Activated naive CD8-positive, alpha-beta T cell (primary cell): ENCODE data around the gene ACE.

Experiments used
- H3K27ac Mint-ChIP-seq: one replicate; pipeline ENCODE4 v1.8.0; 2021; ENCODE audit warnings: mixed read lengths
- H3K27me3 Mint-ChIP-seq: one replicate; pipeline ENCODE4 v1.8.0; 2021; ENCODE audit warnings: mixed read lengths
- H3K36me3 Mint-ChIP-seq: one replicate; pipeline ENCODE4 v1.8.0; 2021; ENCODE audit warnings: mixed read lengths
- H3K4me1 Mint-ChIP-seq: one replicate; pipeline ENCODE4 v1.8.0; 2021; ENCODE audit warnings: low read depth, mixed read lengths
- H3K4me3 Mint-ChIP-seq: one replicate; pipeline ENCODE4 v1.8.0; 2021; ENCODE audit warnings: mild to moderate bottlenecking, mixed read lengths
- H3K9me3 Mint-ChIP-seq: one replicate; pipeline ENCODE4 v1.8.0; 2021; ENCODE audit warnings: low read depth, mixed read lengths

Gene ACE

GRCh38 chr17:63489291-63489690 lies 12.4 kb downstream of the ACE start:
- Mint-ChIP-seq H3K9me3 (no peaks in the 10 kb centered on the region), H3K27ac (no peak overlapping the region), H3K36me3 (no peaks in the 10 kb centered on the region), H3K27me3 (no peaks in the 10 kb centered on the region), H3K4me3 (no peak overlapping the region), H3K4me1 (no peaks in the 10 kb centered on the region)

GRCh38 chr17:63490329-63490728 lies 13.5 kb downstream of the ACE start:
- Mint-ChIP-seq H3K27ac (no peak overlapping the region), H3K4me1 (no peaks in the 10 kb centered on the region), H3K36me3 (no peaks in the 10 kb centered on the region), H3K9me3 (no peaks in the 10 kb centered on the region), H3K27me3 (no peaks in the 10 kb centered on the region), H3K4me3 (no peak overlapping the region)

- Mint-ChIP-seq H3K4me1 (no peaks in the 10 kb centered on the region), H3K27me3 (no peaks in the 10 kb centered on the region), H3K4me3 (no peak overlapping the region), H3K27ac (no peak overlapping the region), H3K9me3 (no peaks in the 10 kb centered on the region), H3K36me3 (no peaks in the 10 kb centered on the region)
Measured at GRCh38 chr17:63490858-63491400, 14.1 kb downstream of the ACE start.

GRCh38 chr17:63491413-63491812 lies 14.6 kb downstream of the ACE start:
- Mint-ChIP-seq H3K4me3 (no peak overlapping the region), H3K9me3 (no peaks in the 10 kb centered on the region), H3K4me1 (no peaks in the 10 kb centered on the region), H3K36me3 (no peaks in the 10 kb centered on the region), H3K27ac (no peak overlapping the region), H3K27me3 (no peaks in the 10 kb centered on the region)

GRCh38 chr17:63491977-63492618 lies 15.2 kb downstream of the ACE start:
- H3K4me1 Mint-ChIP-seq: no peaks in the 10 kb centered on the region
- no peaks in the 10 kb centered on the region for H3K9me3 Mint-ChIP-seq
- no peaks in the 10 kb centered on the region for H3K27me3 Mint-ChIP-seq
- no peak overlapping the region for H3K4me3 Mint-ChIP-seq
- H3K36me3 Mint-ChIP-seq: no peaks in the 10 kb centered on the region
- no peak overlapping the region for H3K27ac Mint-ChIP-seq

- Mint-ChIP-seq H3K9me3 (no peaks in the 10 kb centered on the region), H3K27me3 (no peaks in the 10 kb centered on the region), H3K4me1 (no peaks in the 10 kb centered on the region), H3K27ac (no peak overlapping the region), H3K4me3 (no peak overlapping the region), H3K36me3 (no peaks in the 10 kb centered on the region)
Measured at GRCh38 chr17:63492940-63493339, 16.1 kb downstream of the ACE start.

- Mint-ChIP-seq H3K9me3 (no peaks in the 10 kb centered on the region), H3K4me1 (no peaks in the 10 kb centered on the region), H3K4me3 (no peak overlapping the region), H3K36me3 (no peaks in the 10 kb centered on the region), H3K27ac (no peak overlapping the region), H3K27me3 (no peaks in the 10 kb centered on the region)
Measured at GRCh38 chr17:63493411-63493810, 16.6 kb downstream of the ACE start.

GRCh38 chr17:63494300-63494928 lies 17.6 kb downstream of the ACE start:
- H3K4me3 Mint-ChIP-seq: no peak overlapping the region

GRCh38 chr17:63495491-63495890 lies 18.6 kb downstream of the ACE start:
- H3K9me3 Mint-ChIP-seq: no peaks in the 10 kb centered on the region

More at GRCh38 chr17:63494300-63494928, 17.6 kb downstream of the ACE start:
- no peaks in the 10 kb centered on the region for H3K27me3 Mint-ChIP-seq
- no peaks in the 10 kb centered on the region for H3K4me1 Mint-ChIP-seq
- no peak overlapping the region for H3K27ac Mint-ChIP-seq
- no peaks in the 10 kb centered on the region for H3K9me3 Mint-ChIP-seq
- no peaks in the 10 kb centered on the region for H3K36me3 Mint-ChIP-seq

GRCh38 chr17:63496177-63496576 lies 19.3 kb downstream of the ACE start:
- Mint-ChIP-seq H3K27me3 (no peaks in the 10 kb centered on the region), H3K4me3 (no peak overlapping the region), H3K9me3 (no peaks in the 10 kb centered on the region), H3K4me1 (no peaks in the 10 kb centered on the region), H3K36me3 (no peaks in the 10 kb centered on the region), H3K27ac (no peak overlapping the region)

More at GRCh38 chr17:63495491-63495890, 18.6 kb downstream of the ACE start:
- H3K27me3 Mint-ChIP-seq: no peaks in the 10 kb centered on the region
- H3K4me3 Mint-ChIP-seq: no peak overlapping the region
- H3K27ac Mint-ChIP-seq: no peak overlapping the region
- no peaks in the 10 kb centered on the region for H3K36me3 Mint-ChIP-seq
- H3K4me1 Mint-ChIP-seq: no peaks in the 10 kb centered on the region

GRCh38 chr17:63496663-63497400 lies 20.0 kb downstream of the ACE start:
- Mint-ChIP-seq H3K4me1 (no peaks in the 10 kb centered on the region), H3K9me3 (no peaks in the 10 kb centered on the region), H3K4me3 (no peak overlapping the region), H3K36me3 (no peaks in the 10 kb centered on the region), H3K27ac (no peak overlapping the region), H3K27me3 (no peaks in the 10 kb centered on the region)

- Mint-ChIP-seq H3K9me3 (no peaks in the 10 kb centered on the region), H3K27ac (no peak overlapping the region), H3K27me3 (peaks cover 1% of the 10 kb centered on the region), H3K36me3 (no peaks in the 10 kb centered on the region), H3K4me1 (no peaks in the 10 kb centered on the region), H3K4me3 (no peak overlapping the region)
Measured at GRCh38 chr17:63497708-63498483, 21.0 kb downstream of the ACE start.

GRCh38 chr17:63498626-63499195 lies 21.9 kb downstream of the ACE start:
- Mint-ChIP-seq H3K27ac (no peak overlapping the region), H3K4me1 (no peaks in the 10 kb centered on the region), H3K27me3 (peaks cover 1% of the 10 kb centered on the region), H3K9me3 (no peaks in the 10 kb centered on the region), H3K4me3 (no peak overlapping the region), H3K36me3 (no peaks in the 10 kb centered on the region)

GRCh38 chr17:63500543-63501390 lies 23.9 kb downstream of the ACE start:
- H3K9me3 Mint-ChIP-seq: peaks cover 10% of the 10 kb centered on the region
- H3K4me3 Mint-ChIP-seq: no peak overlapping the region
- H3K27me3 Mint-ChIP-seq: peaks cover 13% of the 10 kb centered on the region
- H3K4me1 Mint-ChIP-seq: no peaks in the 10 kb centered on the region
- no peak overlapping the region for H3K27ac Mint-ChIP-seq
- H3K36me3 Mint-ChIP-seq: peaks cover 2% of the 10 kb centered on the region
